K562 (cell line): ENCODE results near the gene SLC31A1. TPM values are rescaled to one million over a fixed set of nuclear protein-coding genes. Genes with fewer than 3 reads are reported as not detected.

Experiments
- CEBPG ChIP-seq, 3 experiments: fragments of 200-800 bp in 1 of 3; sonication (Bioruptor generic) in 1 of 3; sonication (generic) in 1 of 3; formaldehyde crosslinking in 1 of 3; IDR thresholded peaks in 2 of 3; conservative IDR thresholded peaks in 1 of 3; 2 replicates each; pipeline versions ENCODE4 v1.6.1 to v1.8.0; 2016 to 2022; ENCODE audit warnings: missing compliant biosample characterization in 2 of 3, missing genetic modification characterization in 2 of 3, mild to moderate bottlenecking in 1 of 3, missing genetic modification reagents in 1 of 3
- FOXO4 ChIP-seq: fragments of 450-650 bp; formaldehyde crosslinking; IDR thresholded peaks from 2 replicates; pipeline ENCODE4 v1.4.0; 2020; ENCODE audit warnings: mild to moderate bottlenecking, moderate library complexity
- KHSRP ChIP-seq: fragments of 450-650 bp; IDR thresholded peaks from 2 replicates; pipeline ENCODE4 v1.6.1; 2017
- PURB ChIP-seq: sonication (generic); formaldehyde crosslinking; IDR thresholded peaks from 2 replicates; pipeline ENCODE4 v1.9.0; 2021; ENCODE audit warnings: low read depth, mild to moderate bottlenecking, missing genetic modification reagents
- SIN3A ChIP-seq, 2 experiments: fragments of 150-350 bp in 1 of 2; IDR thresholded peaks; 2 replicates each; pipeline ENCODE4 v1.6.1; 2011 to 2016; ENCODE audit warnings: borderline replicate concordance in 2 of 2, low read depth in 2 of 2, low read length in 2 of 2, mild to moderate bottlenecking in 2 of 2, moderate library complexity in 2 of 2; ENCODE audit not compliant: control insufficient read depth in 1 of 2
- SMARCE1 ChIP-seq: fragments of 450-650 bp; IDR thresholded peaks from 2 replicates; pipeline ENCODE4 v1.7.1; 2016; ENCODE audit warnings: mild to moderate bottlenecking
- SP1 ChIP-seq: sonication (generic); formaldehyde crosslinking; IDR thresholded peaks from 2 replicates; pipeline ENCODE4 v1.8.1; 2022; ENCODE audit warnings: mild to moderate bottlenecking, missing genetic modification reagents
- TCFL5 ChIP-seq: fragments of 250-450 bp; sonication (Bioruptor Pico); conservative IDR thresholded peaks from 2 replicates; pipeline ENCODE4 v1.6.1; 2021; ENCODE audit warnings: mild to moderate bottlenecking, moderate library complexity, matching md5 sums
- polyA plus RNA-seq, 8 experiments: library from polyadenylated mRNA; depleted of rRNA in 4 of 8; stranded (reverse) in 5 of 8; unstranded in 3 of 8; fragments of >200 nt; fragmentation: Nextera tagmentation in 2 of 8; fragmentation: Illumina TruSeq in 1 of 8; extraction: Ambion mirVana in 2 of 8; extraction: Trizol in 1 of 8; gene quantifications; 2 replicates each; pipeline versions ENCODE4 v1.2.1 to v1.2.3, GENCODE V29; 2011 to 2014; ENCODE audit warnings: inconsistent platforms in 1 of 8, missing spikeins in 1 of 8
- total RNA-seq, 7 experiments: library from RNA; depleted of rRNA in 6 of 7; stranded (reverse); fragments of >200 nt in 6 of 7; fragmentation: Illumina TruSeq in 2 of 7; extraction: Trizol in 2 of 7; gene quantifications; 2 replicates each; pipeline versions ENCODE4 v1.2.1 to v1.2.3, GENCODE V29; 2011 to 2021; ENCODE audit warnings: low replicate concordance in 1 of 7
- TF ChIP-seq, protein P1 (sequence below): fragments of 450-650 bp; IDR thresholded peaks from one replicate; pipeline ENCODE4 v1.6.1; 2018; ENCODE audit warnings: mild to moderate bottlenecking, moderate library complexity; ENCODE audit not compliant: partially characterized antibody

The SLC31A1 gene
- total and polyA plus RNA-seq, 9 of the 15 experiments (the other 6 are each of a cell fraction or from before 2014, with no cell fraction given), result 15.4 to 40.7 (median 25.9) TPM

DNA sequence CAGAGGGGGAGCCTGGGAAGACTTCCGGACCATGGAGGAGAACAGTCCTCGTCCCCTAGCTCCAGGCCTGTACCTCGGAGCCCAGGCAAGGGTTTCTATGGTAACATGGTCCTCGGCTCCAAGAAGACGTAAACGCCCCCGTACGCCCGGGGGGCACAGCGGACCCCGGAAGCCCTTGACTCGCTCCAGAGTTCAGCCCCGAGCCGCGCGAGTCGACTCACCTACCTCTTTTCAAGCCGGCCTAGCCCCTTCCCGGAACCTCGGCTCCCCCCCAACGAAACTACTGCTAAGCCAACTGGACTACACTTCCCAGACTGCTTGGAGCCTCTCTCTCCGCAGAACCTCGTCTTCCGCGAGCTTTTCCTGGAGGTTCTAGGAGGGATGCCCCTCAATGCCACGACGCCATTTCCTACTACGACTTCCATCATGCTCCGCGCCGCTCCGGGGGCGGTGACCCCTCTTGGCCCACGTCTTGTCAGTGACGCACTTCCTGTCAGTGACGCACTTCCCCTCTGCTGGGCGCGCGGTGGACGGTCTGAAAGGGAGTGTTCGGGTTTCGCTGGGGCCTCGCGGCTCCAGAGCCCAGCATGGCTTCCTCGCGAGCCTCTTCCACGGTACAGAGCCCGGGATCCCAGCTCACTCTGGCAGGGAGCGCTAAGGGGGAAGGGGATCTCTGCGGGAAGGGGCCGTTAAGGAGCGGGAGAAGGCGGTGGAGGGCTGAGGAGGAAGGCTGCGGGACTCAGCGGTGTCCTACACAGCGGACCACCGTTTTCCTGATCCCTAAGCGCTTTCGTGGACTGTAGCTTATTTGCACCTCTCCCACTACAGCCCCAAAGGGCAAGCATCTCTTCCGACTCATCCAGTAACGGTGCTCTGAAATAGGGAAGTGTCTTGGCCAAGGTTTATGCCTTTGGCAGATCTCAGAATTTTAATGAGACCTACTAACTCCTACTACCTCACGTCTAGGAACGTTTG is 54.1 kb downstream of the SLC31A1 start, which contains the start of the genes CDC26 and PRPF4 (continued):
- TF ChIP-seq SIN3A (IDR thresholded peaks at IDR 0.05; ENCODE audit: borderline replicate concordance in 2 of 2, control insufficient read depth in 1 of 2, low read depth in 2 of 2, low read length in 2 of 2), result peak; percentile 71 to 86; a peak in 2 of 4 replicates
- no peak for TF ChIP-seq PURB (CRISPR knock-in tag)
- TF ChIP-seq KHSRP, result peak; percentile 70
- TF ChIP-seq FOXO4, result no peak
- TF ChIP-seq SP1 (CRISPR knock-in tag), result peak; percentile 90
- TF ChIP-seq SMARCE1, result no peak; the same call in 1 of the 2 replicates
- peak; percentile 9; the same call in 1 of the 2 replicates for TF ChIP-seq CEBPG (CRISPR knock-in tag; IDR thresholded peaks at IDR 0.05)
- TF ChIP-seq CEBPG (tag; conservative IDR thresholded peaks at IDR 0.05 in 1 of 2, IDR thresholded peaks at IDR 0.05 in 1 of 2), result no peak
- TF ChIP-seq TCFL5 (CRISPR knock-in tag), result no peak
- TF ChIP-seq, protein P1, sequence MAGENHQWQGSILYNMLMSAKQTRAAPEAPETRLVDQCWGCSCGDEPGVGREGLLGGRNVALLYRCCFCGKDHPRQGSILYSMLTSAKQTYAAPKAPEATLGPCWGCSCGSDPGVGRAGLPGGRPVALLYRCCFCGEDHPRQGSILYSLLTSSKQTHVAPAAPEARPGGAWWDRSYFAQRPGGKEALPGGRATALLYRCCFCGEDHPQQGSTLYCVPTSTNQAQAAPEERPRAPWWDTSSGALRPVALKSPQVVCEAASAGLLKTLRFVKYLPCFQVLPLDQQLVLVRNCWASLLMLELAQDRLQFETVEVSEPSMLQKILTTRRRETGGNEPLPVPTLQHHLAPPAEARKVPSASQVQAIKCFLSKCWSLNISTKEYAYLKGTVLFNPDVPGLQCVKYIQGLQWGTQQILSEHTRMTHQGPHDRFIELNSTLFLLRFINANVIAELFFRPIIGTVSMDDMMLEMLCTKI, result no peak
- TF ChIP-seq, all 486 proteins: peak for 135
